Measurements from ENCODE around the gene NOVA2.

The NOVA2 gene, protein sequence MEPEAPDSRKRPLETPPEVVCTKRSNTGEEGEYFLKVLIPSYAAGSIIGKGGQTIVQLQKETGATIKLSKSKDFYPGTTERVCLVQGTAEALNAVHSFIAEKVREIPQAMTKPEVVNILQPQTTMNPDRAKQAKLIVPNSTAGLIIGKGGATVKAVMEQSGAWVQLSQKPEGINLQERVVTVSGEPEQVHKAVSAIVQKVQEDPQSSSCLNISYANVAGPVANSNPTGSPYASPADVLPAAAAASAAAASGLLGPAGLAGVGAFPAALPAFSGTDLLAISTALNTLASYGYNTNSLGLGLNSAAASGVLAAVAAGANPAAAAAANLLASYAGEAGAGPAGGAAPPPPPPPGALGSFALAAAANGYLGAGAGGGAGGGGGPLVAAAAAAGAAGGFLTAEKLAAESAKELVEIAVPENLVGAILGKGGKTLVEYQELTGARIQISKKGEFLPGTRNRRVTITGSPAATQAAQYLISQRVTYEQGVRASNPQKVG

GRCh38 chr19:45973553-45974338, at the start of gene NOVA2:
TSS of gene NOVA2 (minus strand) at chr19:45973865. CDS start at chr19:45973351, 514 bp downstream.
- peak in 2 of 6 experiments; percentile 7 to 8 for DNase-seq

DNA sequence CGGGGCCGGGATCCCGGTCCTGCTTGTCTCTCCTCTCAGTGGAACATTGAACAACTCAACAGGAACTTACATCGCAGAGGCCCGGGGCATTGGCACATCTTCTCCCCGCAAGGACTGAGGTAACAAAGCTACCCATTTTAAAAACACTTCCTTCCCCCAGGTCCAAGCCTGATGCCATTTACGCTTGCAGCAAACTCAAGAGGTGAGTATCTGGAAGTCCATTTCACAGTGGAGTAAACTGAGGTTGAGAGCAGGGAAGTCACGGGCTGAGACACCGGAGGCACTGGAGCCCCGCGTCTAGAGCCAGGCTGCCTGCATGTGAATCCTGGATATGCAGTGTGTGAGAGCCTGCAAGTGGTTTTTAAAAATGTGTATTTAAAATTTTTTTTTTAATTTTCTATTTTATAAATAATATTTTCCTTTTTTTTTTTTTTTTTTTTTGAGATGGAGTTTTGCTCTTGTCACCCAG, 49.7 kb upstream of the NOVA2 start:
- no peak for DNase-seq

DNA sequence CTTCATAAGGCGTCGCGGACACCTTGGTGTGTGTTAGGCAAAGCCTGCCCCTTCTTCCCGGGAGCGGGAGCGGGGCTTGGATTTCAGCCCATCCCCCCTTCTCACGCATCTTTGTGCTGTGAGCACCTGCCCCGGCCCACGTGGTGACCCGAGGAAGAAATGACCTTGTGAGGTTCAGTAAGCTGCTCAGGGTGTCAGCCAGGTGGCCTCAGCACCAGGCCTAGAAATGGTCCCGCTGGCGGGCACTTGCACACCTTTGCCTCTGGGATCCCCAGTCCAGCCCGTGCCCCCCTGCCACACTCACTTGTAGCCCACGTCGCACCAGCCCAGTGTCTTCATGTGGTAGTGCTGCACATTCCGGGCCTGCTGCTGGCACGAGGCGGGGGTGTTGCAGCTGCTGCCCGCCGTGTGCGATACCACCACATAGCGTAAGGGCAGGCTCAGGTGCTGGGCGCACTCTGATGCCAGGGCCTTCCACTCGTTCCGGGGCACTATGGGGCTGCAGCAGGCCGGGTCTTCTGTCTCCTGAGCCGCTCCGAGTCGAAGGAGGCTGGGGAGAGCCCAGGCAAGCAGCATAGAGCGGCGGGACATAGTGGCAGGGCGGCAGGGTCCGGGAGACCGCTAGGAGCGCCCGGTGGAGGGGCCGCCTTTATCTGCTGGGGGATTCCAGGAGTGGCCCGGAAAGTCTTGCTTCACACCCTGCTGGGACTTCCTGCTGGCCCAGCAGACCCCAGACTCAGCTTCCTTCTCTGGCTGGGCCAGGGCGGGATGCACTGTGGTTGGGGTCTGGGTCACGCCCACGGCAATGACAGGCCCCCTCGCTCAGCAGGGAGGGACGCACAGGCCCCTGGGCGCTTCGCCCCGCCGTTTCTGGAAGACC, 49.0 kb upstream of the NOVA2 start, which contains the start of gene PGLYRP1:
Gene PGLYRP1, minus strand, starts transcription at position 623 of the 880 bp plus-strand sequence. Its CDS starts 32 bp downstream, at position 591.
- no peak for DNase-seq

GRCh38 chr19:46022061-46022430, 48.4 kb upstream of the NOVA2 start:
- DNase-seq, result no peak

- no peak for DNase-seq
Observed at GRCh38 chr19:46021531-46022041, 47.9 kb upstream of the NOVA2 start.

GRCh38 chr19:46020819-46021125, 47.1 kb upstream of the NOVA2 start:
- DNase-seq, result no peak

DNA sequence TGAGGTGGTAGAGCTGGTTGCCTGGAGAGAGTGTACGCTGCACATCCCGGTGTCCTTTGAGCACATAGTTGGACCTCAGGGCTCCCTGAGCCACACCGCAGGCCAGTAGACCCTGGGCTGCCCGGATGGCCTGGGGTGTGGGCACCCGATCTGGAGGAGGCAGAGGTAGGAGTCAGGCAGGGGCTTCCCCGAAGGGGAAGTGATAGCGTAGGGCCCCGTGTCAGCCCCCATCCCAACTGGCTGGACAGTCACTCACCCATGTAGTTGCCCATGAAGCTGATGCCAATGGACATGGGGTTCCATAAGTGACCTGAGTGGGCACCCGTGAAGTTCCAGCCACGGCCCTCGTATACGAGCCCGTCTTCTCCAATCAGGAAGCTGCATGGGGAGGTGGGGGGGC, 45.6 kb upstream of the NOVA2 start:
- no peak for DNase-seq

DNA sequence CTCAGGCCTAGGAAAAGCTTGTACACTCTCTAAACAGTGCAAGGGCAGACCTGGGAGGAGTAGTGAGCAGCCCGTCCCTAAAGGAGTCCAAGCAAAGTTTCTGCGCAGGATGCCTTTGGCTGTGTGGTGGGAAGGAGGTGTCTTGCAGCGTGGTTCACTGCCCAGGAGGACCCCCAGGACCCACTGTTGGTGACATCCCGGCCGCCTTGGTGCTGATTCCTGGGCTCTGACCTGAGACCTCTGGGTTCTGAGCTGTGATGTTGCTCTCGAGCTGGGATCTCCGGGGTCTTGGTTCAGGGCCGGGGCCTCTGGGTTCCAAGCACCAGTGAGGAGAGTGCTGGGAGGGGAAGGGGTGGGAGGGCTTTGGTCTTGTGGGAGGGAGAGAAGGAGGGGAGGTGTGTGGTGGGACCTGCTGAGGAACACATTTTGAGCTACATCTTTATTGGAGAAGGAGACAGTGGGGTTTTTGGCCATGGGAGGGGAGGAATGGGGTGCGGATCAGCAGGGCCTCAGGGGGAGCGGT, 45.1 kb upstream of the NOVA2 start:
- DNase-seq, result no peak

GRCh38 chr19:46017874-46018675, 44.4 kb upstream of the NOVA2 start:
- DNase-seq, result no peak

- no peak for DNase-seq
Observed at GRCh38 chr19:46017095-46017429, 43.4 kb upstream of the NOVA2 start.

DNA sequence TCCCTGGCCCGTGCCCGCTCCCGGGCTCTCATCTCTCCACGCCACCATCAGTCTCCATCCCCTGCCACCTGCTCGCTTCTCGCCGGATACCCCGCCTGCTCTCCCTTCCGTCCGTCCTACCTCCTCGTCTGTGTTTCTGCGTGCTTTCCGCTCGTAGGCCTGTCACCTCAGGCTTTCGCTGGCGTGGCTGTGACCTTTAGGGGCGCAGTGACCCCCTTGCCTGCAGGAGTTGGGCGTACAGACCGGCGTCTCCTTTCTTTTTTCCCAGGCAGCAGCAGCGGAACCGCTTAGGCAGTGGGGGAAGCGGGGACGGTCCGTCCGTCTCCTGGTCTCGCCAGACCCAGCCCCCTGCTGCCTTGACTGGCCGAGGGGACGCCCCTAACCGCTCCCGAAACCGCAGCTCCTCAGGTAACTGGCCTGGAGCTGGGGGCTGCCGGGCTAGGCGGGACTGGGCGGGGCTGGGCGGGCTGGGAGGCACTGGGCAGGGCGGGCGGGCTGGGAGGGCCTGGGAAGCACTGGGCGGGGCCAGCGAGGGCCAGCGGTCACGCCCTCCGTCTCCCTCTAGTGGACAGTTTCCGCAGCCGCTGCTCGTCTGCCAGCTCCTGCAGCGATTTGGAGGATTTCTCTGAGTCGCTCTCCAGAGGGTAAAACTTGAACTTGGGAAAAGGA, 42.9 kb upstream of the NOVA2 start:
- DNase-seq, result peak; percentile 44 to 83 (median 74)

DNA sequence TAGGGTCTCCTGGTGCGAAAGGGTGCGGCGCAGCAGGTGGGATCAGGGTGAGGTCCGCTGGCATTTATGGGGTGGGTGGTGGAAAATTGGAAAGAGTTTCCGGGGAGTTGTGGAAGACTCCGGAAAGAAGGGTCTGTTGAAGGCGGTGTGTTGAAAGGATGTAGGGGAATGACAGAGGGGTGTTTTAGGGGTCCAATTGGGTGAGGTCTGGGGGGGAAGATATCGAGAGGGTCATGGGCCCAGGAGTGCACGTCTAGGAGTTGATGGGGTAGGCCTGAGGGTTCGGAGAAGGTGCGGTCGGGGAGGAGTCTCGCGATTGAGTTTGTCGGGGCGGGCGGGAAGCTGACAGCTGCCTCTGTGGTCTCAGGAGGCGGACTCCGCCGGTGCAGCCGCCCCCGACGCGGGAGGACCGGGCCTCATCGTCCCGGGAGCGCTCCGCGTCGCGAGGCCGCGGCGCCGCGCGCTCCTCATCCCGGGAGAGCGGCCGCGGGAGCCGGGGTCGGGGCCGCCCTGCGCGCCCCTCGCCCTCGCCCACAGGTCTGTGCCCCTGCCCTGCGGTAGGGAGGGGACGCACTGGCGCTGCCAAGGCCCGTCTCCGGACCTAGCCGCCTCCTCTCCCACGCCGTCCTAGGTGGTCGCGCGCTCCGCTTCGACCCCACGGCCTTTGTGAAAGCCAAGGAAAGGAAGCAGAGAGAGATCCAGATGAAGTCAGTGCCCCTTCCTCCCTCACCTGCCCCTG, 42.2 kb upstream of the NOVA2 start:
- DNase-seq, result peak in 5 of 6 experiments; percentile 11 to 54 (median 34)

DNA sequence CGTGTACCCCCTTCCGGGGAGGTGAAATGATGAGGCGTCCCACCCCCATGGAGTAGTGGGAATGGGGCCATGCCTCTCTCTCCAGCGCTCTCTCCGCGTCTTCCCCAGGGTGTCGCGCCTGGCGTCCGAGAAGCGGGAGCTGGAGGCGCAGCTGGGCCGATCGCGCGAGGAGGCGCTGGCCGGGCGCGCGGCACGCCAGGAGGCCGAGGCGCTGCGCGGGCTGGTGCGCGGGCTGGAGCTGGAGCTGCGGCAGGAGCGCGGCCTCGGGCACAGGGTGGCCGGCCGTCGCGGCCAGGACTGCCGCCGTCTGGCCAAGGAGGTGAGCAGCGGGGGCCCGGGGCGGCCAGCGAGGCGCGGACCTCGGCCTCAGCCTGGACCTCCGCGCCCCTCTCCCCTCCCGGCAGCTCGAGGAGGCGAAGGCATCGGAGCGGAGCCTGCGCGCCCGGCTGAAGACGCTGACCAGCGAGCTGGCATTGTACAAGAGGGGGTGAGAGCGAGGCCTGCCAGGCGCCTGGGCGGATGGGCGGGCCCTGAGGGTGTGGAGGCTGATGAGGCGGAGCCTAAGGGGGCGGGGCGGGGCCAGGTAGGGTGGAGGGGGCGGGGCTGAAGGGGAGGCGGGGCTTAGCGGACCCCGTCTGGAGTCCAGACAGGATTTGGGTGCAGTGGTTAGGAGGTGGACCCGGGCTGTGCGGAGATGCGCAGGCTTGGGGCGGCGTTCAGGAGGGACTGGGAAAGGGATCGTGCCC, 41.4 kb upstream of the NOVA2 start:
- peak; percentile 41 to 65 (median 58) for DNase-seq

DNA sequence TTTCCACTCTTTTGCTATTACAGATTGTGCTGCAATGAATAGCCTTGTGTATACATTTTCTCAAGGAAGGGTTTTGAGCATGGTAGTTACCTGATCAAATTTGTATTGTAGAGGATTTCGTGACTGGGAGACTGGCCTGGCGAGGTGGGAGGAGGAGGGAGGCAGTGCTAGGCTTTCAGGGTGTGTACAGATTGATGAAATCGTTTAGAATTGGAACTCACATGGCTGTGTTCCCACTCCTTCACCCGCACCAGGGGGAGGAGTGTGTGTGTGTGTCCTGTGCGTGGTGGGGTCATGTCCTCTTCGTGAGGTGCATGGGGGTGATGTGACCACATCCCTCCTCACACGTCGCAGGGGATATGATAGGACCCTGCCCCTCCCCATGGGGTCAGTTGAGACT, 40.9 kb upstream of the NOVA2 start:
- DNase-seq, result no peak

GRCh38 chr19:46009530-46010510, 36.2 kb upstream of the NOVA2 start:
- DNase-seq, result peak; percentile 11 to 74 (median 50)

GRCh38 chr19:46006411-46006810, 32.7 kb upstream of the NOVA2 start:
- no peak for DNase-seq

- DNase-seq, result no peak
Observed at GRCh38 chr19:46002678-46003275, 29.1 kb upstream of the NOVA2 start.
